Measurements from ENCODE around the gene ARVCF. TPM values are rescaled to one million over a fixed set of nuclear protein-coding genes. Genes with fewer than 3 reads are reported as not detected.

The ARVCF gene
- total RNA-seq, 1 experiment from 2014 or later = 8.2 TPM

GRCh38 chr22:20058989-20059770 lies 42.6 kb upstream of the ARVCF start:
- POLR2A ChIA-PET = no interaction called here
- no peak for ATAC-seq

GRCh38 chr22:20057596-20058268 lies 41.1 kb upstream of the ARVCF start:
- no peak for TF ChIP-seq TCF7L2 (IDR thresholded peaks at IDR 0.05; ENCODE audit: low read depth, low read length)
- no peak for TF ChIP-seq REST (IDR thresholded peaks at IDR 0.05; ENCODE audit: insufficient read depth in 1 of 2, low read depth in 2 of 2, low read length in 1 of 2)
- Histone ChIP-seq H3K27me3 (ENCODE audit: control insufficient read depth, insufficient read depth, low read length) (no peaks in the 10 kb centered on the region), H3K9me3 (ENCODE audit: control insufficient read depth, insufficient read depth, low read depth, low read length) (no peaks in the 10 kb centered on the region), H3K27ac (ENCODE audit: low read length) (no peak overlapping the region), H3K4me3 (ENCODE audit: low read depth in 2 of 2, low read length in 2 of 2) (no peak overlapping the region), H3K36me3 (ENCODE audit: control insufficient read depth, insufficient read depth, low read length) (no peaks in the 10 kb centered on the region), H3K4me1 (ENCODE audit: control insufficient read depth, insufficient read depth, low read length) (no peaks in the 10 kb centered on the region)
- DNase-seq (ENCODE audit: low read depth, low spot score) = no peak
- no TSS peak for BruUV-seq (replicated peaks)
- intact Hi-C loops (cut with micrococcal nuclease; ENCODE audit: unreplicated experiment) (no loop called here), in situ Hi-C loops (cut with HindIII; ENCODE audit: low pct_unique_long_range_greater_than_20kb, low sequenced_read_pairs) (no loop called here)
- CTCF ChIA-PET = no interaction called here
- POLR2A ChIA-PET = no interaction called here
- ATAC-seq = no peak

More at GRCh38 chr22:20058989-20059770, 42.6 kb upstream of the ARVCF start:
- Histone ChIP-seq H3K36me3 (ENCODE audit: control insufficient read depth, insufficient read depth, low read length) (no peaks in the 10 kb centered on the region), H3K9me3 (ENCODE audit: control insufficient read depth, insufficient read depth, low read depth, low read length) (no peaks in the 10 kb centered on the region), H3K4me3 (ENCODE audit: low read depth in 2 of 2, low read length in 2 of 2) (no peak overlapping the region), H3K27me3 (ENCODE audit: control insufficient read depth, insufficient read depth, low read length) (no peaks in the 10 kb centered on the region), H3K27ac (ENCODE audit: low read length) (no peak overlapping the region), H3K4me1 (ENCODE audit: control insufficient read depth, insufficient read depth, low read length) (no peaks in the 10 kb centered on the region)
- in situ Hi-C loops (cut with HindIII; ENCODE audit: low pct_unique_long_range_greater_than_20kb, low sequenced_read_pairs) (no loop called here), intact Hi-C loops (cut with micrococcal nuclease; ENCODE audit: unreplicated experiment) (no loop called here)
- BruUV-seq (replicated peaks) = TSS peak; percentile 58
- no peak for DNase-seq (ENCODE audit: low read depth, low spot score)
- CTCF ChIA-PET = no interaction called here
- TF ChIP-seq POLR2AphosphoS5 (IDR thresholded peaks at IDR 0.05; ENCODE audit: low read depth, low read length) (no peak), CTCF (IDR thresholded peaks at IDR 0.05) (no peak), REST (IDR thresholded peaks at IDR 0.05; ENCODE audit: insufficient read depth in 1 of 2, low read depth in 2 of 2, low read length in 1 of 2) (no peak), TCF7L2 (IDR thresholded peaks at IDR 0.05; ENCODE audit: low read depth, low read length) (no peak), SIN3A (IDR thresholded peaks at IDR 0.05; ENCODE audit: borderline replicate concordance, insufficient read depth, low read depth, low read length) (no peak)

Data from Panc1 (cell line).